IPS DF 4.7 (cell line): ENCODE data around the gene FAM217B.

Experiments
- DNase-seq: peaks from one replicate; pipeline ENCODE4 v3.0.0-alpha.2; 2013; ENCODE audit warnings: low spot score; ENCODE audit errors: extremely low read depth

FAM217B gene

GRCh38 chr20:59940129-59940955 lies at the start of gene FAM217B, which contains the start of gene PPP1R3D:
Gene FAM217B (plus strand): TSS chr20:59940389. CDS start chr20:59943944, 3,555 bp downstream.
Gene PPP1R3D (minus strand): TSS chr20:59940305. CDS start chr20:59939931, 374 bp downstream.
- DNase-seq = no peak

GRCh38 chr20:59891581-59891980 lies 48.6 kb upstream of the FAM217B start:
- no peak for DNase-seq

GRCh38 chr20:59895908-59896307 lies 44.3 kb upstream of the FAM217B start:
- no peak for DNase-seq

- DNase-seq = no peak
Measured at GRCh38 chr20:59902470-59902869, 37.7 kb upstream of the FAM217B start.

- no peak for DNase-seq
Measured at GRCh38 chr20:59903621-59904020, 36.6 kb upstream of the FAM217B start.

GRCh38 chr20:59908855-59909254 lies 31.3 kb upstream of the FAM217B start:
- no peak for DNase-seq

- DNase-seq = no peak
Measured at GRCh38 chr20:59911041-59911440, 29.1 kb upstream of the FAM217B start.

GRCh38 chr20:59912609-59913008 lies 27.6 kb upstream of the FAM217B start:
- no peak for DNase-seq

- no peak for DNase-seq
Measured at GRCh38 chr20:59920944-59921343, 19.2 kb upstream of the FAM217B start.

- no peak for DNase-seq
Measured at GRCh38 chr20:59923514-59923913, 16.7 kb upstream of the FAM217B start.

GRCh38 chr20:59925359-59925758 lies 14.8 kb upstream of the FAM217B start:
- DNase-seq = no peak

- no peak for DNase-seq
Measured at GRCh38 chr20:59925899-59926298, 14.3 kb upstream of the FAM217B start.

GRCh38 chr20:59931511-59932312 lies 8.5 kb upstream of the FAM217B start:
- no peak for DNase-seq

GRCh38 chr20:59932616-59933295 lies 7.4 kb upstream of the FAM217B start:
- DNase-seq = no peak

GRCh38 chr20:59933296-59933848 lies 6.8 kb upstream of the FAM217B start, which contains the start of gene SYCP2:
Gene SYCP2 (minus strand): TSS chr20:59933637. CDS start chr20:59922413, 11,224 bp downstream.
- no peak for DNase-seq

- DNase-seq = no peak
Measured at GRCh38 chr20:59933849-59934585, 6.2 kb upstream of the FAM217B start.

GRCh38 chr20:59935457-59936185 lies 4.6 kb upstream of the FAM217B start:
- no peak for DNase-seq

- no peak for DNase-seq
Measured at GRCh38 chr20:59936409-59936808, 3.8 kb upstream of the FAM217B start.

- no peak for DNase-seq
Measured at GRCh38 chr20:59937150-59937549, 3.0 kb upstream of the FAM217B start.

GRCh38 chr20:59938221-59938620 lies 2.0 kb upstream of the FAM217B start:
- DNase-seq = no peak
